RWPE2 (cell line): ENCODE measurements around the gene CTBP2.

Experiments
- ATAC-seq: fragments of 200-7000 bp; cut with Tn5 transposase; 3 replicates; pipeline ENCODE4 v1.9.1; 2021; ENCODE audit warnings: low read depth
- DNase-seq: peaks from one replicate; pipeline ENCODE4 v3.0.0-alpha.2; 2020; ENCODE audit warnings: low spot score
- H3K27ac ChIP-seq: fragments of 450-650 bp; 2 replicates; pipeline ENCODE4 v1.5.1; 2017; ENCODE audit warnings: mild to moderate bottlenecking; ENCODE audit not compliant: poor library complexity, severe bottlenecking
- H3K27me3 ChIP-seq: fragments of 250-450 bp; sonication (Bioruptor Pico); 2 replicates; pipeline ENCODE4 v1.5.1; 2021; ENCODE audit warnings: mild to moderate bottlenecking, moderate library complexity; ENCODE audit not compliant: insufficient read depth, poor library complexity, severe bottlenecking
- H3K36me3 ChIP-seq: fragments of 250-450 bp; sonication (Bioruptor Pico); 2 replicates; pipeline ENCODE4 v1.5.1; 2020; ENCODE audit warnings: low read depth, mild to moderate bottlenecking, moderate library complexity
- H3K4me1 ChIP-seq: fragments of 250-450 bp; sonication (Bioruptor Pico); 2 replicates; pipeline ENCODE4 v1.5.1; 2021; ENCODE audit warnings: mild to moderate bottlenecking, moderate library complexity; ENCODE audit not compliant: insufficient read depth, poor library complexity, severe bottlenecking
- H3K4me3 ChIP-seq: fragments of 250-450 bp; sonication (Bioruptor Pico); 2 replicates; pipeline ENCODE4 v1.5.1; 2021; ENCODE audit warnings: mild to moderate bottlenecking, moderate library complexity; ENCODE audit not compliant: severe bottlenecking
- H3K9me3 ChIP-seq: fragments of 250-450 bp; sonication (Bioruptor Pico); 2 replicates; pipeline ENCODE4 v1.5.1; 2021; ENCODE audit warnings: mild to moderate bottlenecking, moderate library complexity; ENCODE audit not compliant: severe bottlenecking
- CTCF ChIP-seq: fragments of 450-650 bp; IDR thresholded peaks from one replicate; pipeline ENCODE4 v1.5.1; 2017; ENCODE audit warnings: mild to moderate bottlenecking, moderate library complexity; ENCODE audit not compliant: poor library complexity, severe bottlenecking

CTBP2 gene

DNA sequence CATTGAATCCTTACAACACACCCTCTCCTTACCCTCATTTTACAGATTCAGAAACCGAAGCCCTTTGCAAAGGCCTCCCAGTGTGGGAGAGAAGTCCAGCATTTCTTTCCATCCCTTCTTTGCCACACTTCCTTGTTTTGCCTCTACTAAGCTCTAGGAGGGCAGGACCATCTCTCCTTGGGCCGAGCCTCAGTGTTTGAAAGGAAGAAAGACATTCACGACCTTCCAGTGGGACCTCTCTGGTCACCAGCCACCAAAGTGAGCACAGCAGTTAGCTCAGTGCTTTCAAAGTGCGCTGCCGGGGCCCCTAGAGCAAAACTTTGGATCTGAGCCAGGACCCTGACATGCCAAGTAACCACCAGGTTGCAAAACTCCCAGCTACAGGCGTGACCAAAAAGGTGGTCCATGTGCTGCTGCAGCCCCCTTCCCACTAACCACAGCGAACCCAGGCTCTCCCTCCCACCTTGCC, 12.4 kb downstream of the CTBP2 start:
- Histone ChIP-seq H3K9me3 (no peaks in the 10 kb centered on the region), H3K4me3 (no peak overlapping the region), H3K36me3 (peaks cover 56% of the 10 kb centered on the region), H3K27ac (peak overlapping the region; percentile 89), H3K27me3 (no peaks in the 10 kb centered on the region), H3K4me1 (peaks cover 52% of the 10 kb centered on the region)
- no peak for TF ChIP-seq CTCF
- ATAC-seq: no peak
- DNase-seq: no peak

DNA sequence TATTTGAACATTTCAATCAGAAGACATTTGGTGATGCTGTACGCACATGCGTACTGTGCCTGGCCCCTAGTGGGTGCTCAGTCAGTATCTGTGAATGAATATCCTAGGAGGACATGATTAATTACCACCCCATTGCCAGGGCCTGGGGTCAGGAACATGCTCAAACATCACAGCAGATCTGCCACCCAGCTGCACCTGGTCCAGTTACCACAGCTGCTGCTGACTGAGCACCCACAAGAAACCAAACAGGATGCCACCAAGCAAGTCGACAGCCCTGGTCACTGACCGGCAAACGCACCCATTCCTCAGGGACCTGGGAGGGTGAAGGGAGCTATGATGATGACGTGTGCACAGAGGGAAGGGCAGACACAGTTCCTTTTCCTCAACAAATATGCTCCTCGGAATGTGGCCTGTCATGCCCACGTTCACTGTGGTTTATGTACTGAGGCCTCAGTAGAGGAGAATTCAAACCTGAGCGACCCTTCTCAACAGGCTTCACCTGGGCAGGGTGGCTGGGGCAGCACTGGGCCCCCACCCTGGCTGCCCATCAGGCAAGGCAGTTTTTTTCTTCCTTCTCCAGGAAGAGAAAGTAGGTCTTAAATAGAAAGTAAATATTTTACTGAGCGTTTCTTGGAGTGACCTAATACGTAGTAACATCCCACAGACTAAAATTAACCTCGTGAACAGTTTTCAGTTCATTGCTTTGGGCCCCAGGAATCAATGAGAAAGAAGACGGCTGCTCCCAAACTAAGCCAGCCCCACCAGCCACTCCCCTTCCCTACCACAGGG, 13.4 kb downstream of the CTBP2 start:
- Histone ChIP-seq H3K9me3 (no peaks in the 10 kb centered on the region), H3K4me1 (peaks cover 44% of the 10 kb centered on the region), H3K36me3 (peaks cover 58% of the 10 kb centered on the region), H3K27ac (peak overlapping the region; percentile 89), H3K4me3 (no peak overlapping the region), H3K27me3 (no peaks in the 10 kb centered on the region)
- DNase-seq: no peak
- ATAC-seq: peak; percentile 60
- no peak for TF ChIP-seq CTCF

GRCh38 chr10:125145636-125146035, 14.7 kb downstream of the CTBP2 start:
- H3K27me3 ChIP-seq: no peaks in the 10 kb centered on the region
- no peak for DNase-seq
- TF ChIP-seq CTCF: no peak
- ATAC-seq: no peak
- H3K36me3 ChIP-seq: peaks cover 53% of the 10 kb centered on the region
- no peaks in the 10 kb centered on the region for H3K9me3 ChIP-seq
- no peak overlapping the region for H3K4me3 ChIP-seq
- H3K27ac ChIP-seq: no peak overlapping the region
- peaks cover 41% of the 10 kb centered on the region for H3K4me1 ChIP-seq

DNA sequence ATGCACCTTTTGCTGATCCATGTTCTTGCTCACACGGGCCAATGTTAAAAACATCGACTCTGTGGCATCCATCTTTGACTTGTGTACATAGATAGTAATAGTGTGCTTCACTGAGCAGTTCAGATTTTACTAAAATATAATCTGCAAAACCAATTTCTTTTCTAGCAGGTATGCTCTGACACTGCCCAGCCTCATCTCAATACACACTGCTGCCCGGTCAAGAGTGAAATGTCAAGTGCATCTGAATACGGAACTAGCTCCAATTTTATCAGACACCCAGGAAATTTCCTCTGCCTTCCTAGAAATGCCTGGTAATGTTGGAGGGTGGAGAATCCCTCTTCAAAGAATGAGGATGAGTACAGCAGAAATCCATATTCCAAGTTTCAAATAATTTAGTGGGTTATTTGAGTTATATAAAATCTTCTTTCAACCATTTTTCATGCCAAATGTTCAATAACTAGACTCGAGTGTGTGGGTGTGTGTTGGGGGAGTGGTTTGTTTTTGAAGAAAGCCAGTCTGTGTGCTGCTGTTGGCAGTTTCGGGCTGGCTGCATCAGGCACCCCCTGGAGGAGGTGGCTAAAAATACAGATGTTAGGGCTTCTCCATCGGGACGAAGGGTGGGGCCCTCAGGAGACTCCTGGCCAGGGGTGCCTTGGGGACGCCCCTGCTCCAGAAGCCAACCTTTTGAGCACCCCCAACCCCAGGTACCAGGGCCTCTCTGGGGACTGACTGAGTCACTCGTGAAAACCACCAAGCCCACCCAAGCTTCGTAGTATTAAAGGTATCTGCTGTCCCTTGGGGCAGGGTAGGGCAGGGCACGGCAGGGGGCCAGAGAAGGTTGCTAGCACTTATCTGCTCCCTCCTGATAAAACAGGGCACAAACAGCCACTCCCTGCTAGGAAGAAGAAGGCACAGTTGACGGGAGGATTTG, 15.4 kb downstream of the CTBP2 start:
- ATAC-seq (peak; percentile 19; the same call in 1 of the 3 replicates), DNase-seq (no peak)
- H3K4me3 ChIP-seq: no peak overlapping the region
- peaks cover 56% of the 10 kb centered on the region for H3K36me3 ChIP-seq
- H3K4me1 ChIP-seq: peaks cover 36% of the 10 kb centered on the region
- peak; percentile 34 for TF ChIP-seq CTCF
- H3K27ac ChIP-seq: no peak overlapping the region
- no peaks in the 10 kb centered on the region for H3K9me3 ChIP-seq
- no peaks in the 10 kb centered on the region for H3K27me3 ChIP-seq
